Mesenchymal stem cell (in vitro differentiated cells and primary cell): ENCODE results near the gene CYP2U1.

Experiments
- DNase-seq: peaks from one replicate; pipeline ENCODE4 v3.0.0-alpha.2; 2013
- H2AFZ ChIP-seq: one replicate; pipeline ENCODE4 v1.6.1; 2013; ENCODE audit warnings: low read depth, mild to moderate bottlenecking, control low read depth, inconsistent platforms, low read length, moderate library complexity
- H2AK5ac ChIP-seq: 2 replicates; pipeline ENCODE4 v1.6.1; 2013; ENCODE audit warnings: low read length, moderate library complexity, mild to moderate bottlenecking, inconsistent platforms; ENCODE audit not compliant: severe bottlenecking
- H2BK120ac ChIP-seq: one replicate; pipeline ENCODE4 v1.6.1; 2013; ENCODE audit warnings: low read depth, mild to moderate bottlenecking, inconsistent platforms, low read length, moderate library complexity
- H2BK12ac ChIP-seq, 2 experiments: one replicate each; pipeline ENCODE4 v1.6.1; 2013; ENCODE audit warnings: inconsistent platforms in 2 of 2, low read length in 2 of 2, mild to moderate bottlenecking in 2 of 2, moderate library complexity in 2 of 2, control low read depth in 1 of 2
- H2BK15ac ChIP-seq: one replicate; pipeline ENCODE4 v1.6.1; 2013; ENCODE audit warnings: mild to moderate bottlenecking, low read depth, inconsistent platforms; ENCODE audit not compliant: poor library complexity, severe bottlenecking
- H2BK5ac ChIP-seq: 2 replicates; pipeline ENCODE4 v1.6.1; 2013; ENCODE audit warnings: low read depth, mild to moderate bottlenecking, low read length, control low read depth, inconsistent platforms; ENCODE audit not compliant: poor library complexity, severe bottlenecking
- H3K14ac ChIP-seq, 2 experiments: one replicate each; pipeline ENCODE4 v1.6.1; 2013; ENCODE audit warnings: inconsistent platforms in 2 of 2, low read length in 2 of 2, control low read depth in 1 of 2, mild to moderate bottlenecking in 1 of 2, moderate library complexity in 1 of 2
- H3K18ac ChIP-seq, 2 experiments: one replicate each; pipeline ENCODE4 v1.6.1; 2013; ENCODE audit warnings: inconsistent platforms in 2 of 2, low read length in 2 of 2, control low read depth in 1 of 2, low read depth in 1 of 2, mild to moderate bottlenecking in 1 of 2
- H3K23ac ChIP-seq, 2 experiments: one replicate each; pipeline ENCODE4 v1.6.1; 2013; ENCODE audit warnings: inconsistent platforms in 2 of 2, low read length in 2 of 2, mild to moderate bottlenecking in 2 of 2, moderate library complexity in 2 of 2, control low read depth in 1 of 2
- H3K27ac ChIP-seq: 2 replicates; pipeline ENCODE4 v1.5.1; 2013; ENCODE audit warnings: mild to moderate bottlenecking, moderate library complexity, low read length, control low read depth, inconsistent platforms; ENCODE audit not compliant: poor library complexity, severe bottlenecking
- H3K27me3 ChIP-seq, 2 experiments: 2 replicates each; pipeline versions ENCODE4 v1.6.1 to v1.7.0; 2013; ENCODE audit warnings: low read length in 2 of 2, mild to moderate bottlenecking in 2 of 2, moderate library complexity in 2 of 2, control low read depth in 1 of 2, inconsistent platforms in 1 of 2; ENCODE audit not compliant: control insufficient read depth in 1 of 2, insufficient read depth in 1 of 2
- H3K36me3 ChIP-seq, 2 experiments: 2 replicates each; pipeline versions ENCODE4 v1.6.1 to v1.7.0; 2013; ENCODE audit warnings: low read length in 2 of 2, control low read depth in 1 of 2, inconsistent platforms in 1 of 2, low read depth in 1 of 2, mild to moderate bottlenecking in 1 of 2; ENCODE audit not compliant: insufficient read depth in 2 of 2, control insufficient read depth in 1 of 2
- H3K4ac ChIP-seq, 2 experiments: one replicate each; pipeline ENCODE4 v1.6.1; 2013; ENCODE audit warnings: inconsistent platforms in 2 of 2, low read length in 2 of 2, mild to moderate bottlenecking in 2 of 2, moderate library complexity in 2 of 2, control low read depth in 1 of 2, low read depth in 1 of 2
- H3K4me1 ChIP-seq: 2 replicates; pipeline ENCODE4 v1.6.1; 2013; ENCODE audit warnings: low read depth, low read length, control low read depth; ENCODE audit not compliant: control insufficient read depth, insufficient read depth
- H3K4me2 ChIP-seq: 2 replicates; pipeline ENCODE4 v1.6.1; 2013; ENCODE audit warnings: low read length, mild to moderate bottlenecking, inconsistent platforms; ENCODE audit not compliant: poor library complexity, severe bottlenecking
- H3K4me3 ChIP-seq, 2 experiments: 2 replicates each; pipeline versions ENCODE4 v1.5.1 to v1.7.0; 2013; ENCODE audit warnings: low read length in 2 of 2, mild to moderate bottlenecking in 2 of 2, control low read depth in 1 of 2, low read depth in 1 of 2; ENCODE audit not compliant: insufficient read depth in 1 of 2
- H3K79me1 ChIP-seq: replicated peaks from 2 replicates; pipeline ENCODE4 v1.6.1; 2013; ENCODE audit warnings: mild to moderate bottlenecking, control low read depth, low read length, inconsistent platforms; ENCODE audit not compliant: poor library complexity, severe bottlenecking
- H3K9ac ChIP-seq: 2 replicates; pipeline ENCODE4 v1.7.0; 2013; ENCODE audit warnings: mild to moderate bottlenecking, low read length, moderate library complexity
- H3K9me3 ChIP-seq: 2 replicates; pipeline ENCODE4 v1.7.0; 2013; ENCODE audit warnings: mild to moderate bottlenecking, low read length; ENCODE audit not compliant: control insufficient read depth
- H4K8ac ChIP-seq: one replicate; pipeline ENCODE4 v1.6.1; 2013; ENCODE audit warnings: inconsistent platforms, mild to moderate bottlenecking, low read length, moderate library complexity
- H4K91ac ChIP-seq: one replicate; pipeline ENCODE4 v1.6.1; 2013; ENCODE audit warnings: mild to moderate bottlenecking, low read length, inconsistent platforms
- whole genome bisulfite sequencing: methylation state at CpG from one replicate; pipeline ENCODE4 v1.1.7; 2013; ENCODE audit warnings: mixed read lengths; 5-methylcytosine and 5-hydroxymethylcytosine counted together

The CYP2U1 gene

GRCh38 chr4:107989537-107990386, 58.4 kb downstream of the CYP2U1 start, which contains the start of gene HADH:
HADH (plus strand) TSS chr4:107989889; CDS start chr4:107989933, 44 bp downstream.
- peak within 1 kb of the TSS in 1 of 2 experiments; percentile 42 for H3K23ac ChIP-seq
- under 1% methylated on average over 78 of the region's 78 CpGs for whole genome bisulfite sequencing
- no peak within 1 kb of the TSS for H3K27ac ChIP-seq
- peak within 1 kb of the TSS; percentile 81 for H4K8ac ChIP-seq
- DNase-seq: peak; percentile 92
- no peak within 1 kb of the TSS for H2AK5ac ChIP-seq
- no peaks in the 10 kb centered on the region for H3K9me3 ChIP-seq
- H2BK120ac ChIP-seq: peak within 1 kb of the TSS; percentile 78
- peaks cover 12% of the 10 kb centered on the region for H3K79me1 ChIP-seq
- H2BK15ac ChIP-seq: peak within 1 kb of the TSS; percentile 73
- peak within 1 kb of the TSS; percentile 80 for H3K4me2 ChIP-seq
- peaks cover 2% of the 10 kb centered on the region for H3K4me1 ChIP-seq
- H3K14ac ChIP-seq: peak within 1 kb of the TSS in 1 of 2 experiments; percentile 72
- H2BK5ac ChIP-seq: no peak within 1 kb of the TSS
- peak within 1 kb of the TSS in 1 of 2 experiments; percentile 32 for H2BK12ac ChIP-seq
- H2AFZ ChIP-seq: peak within 1 kb of the TSS; percentile 90
- no peaks in the 10 kb centered on the region for H3K27me3 ChIP-seq
- peak within 1 kb of the TSS; percentile 92 for H3K9ac ChIP-seq
- peak within 1 kb of the TSS; percentile 71 for H4K91ac ChIP-seq
- H3K4ac ChIP-seq: peak within 1 kb of the TSS; percentile 5 to 10
- H3K18ac ChIP-seq: peak within 1 kb of the TSS; percentile 83 to 96
- H3K4me3 ChIP-seq: peak within 1 kb of the TSS; percentile 85 to 86
- H3K36me3 ChIP-seq: no peaks in the 10 kb centered on the region

GRCh38 chr4:107991945-107992630, 60.7 kb downstream of the CYP2U1 start:
- no peak overlapping the region for H3K14ac ChIP-seq
- H3K4me1 ChIP-seq: peaks cover 2% of the 10 kb centered on the region
- H4K8ac ChIP-seq: no peak overlapping the region
- no peak overlapping the region for H2AK5ac ChIP-seq
- no peak overlapping the region for H3K4ac ChIP-seq
- WGBS: 79% methylated on average over 3 of the region's 3 CpGs
- H2AFZ ChIP-seq: no peak overlapping the region
- H3K9ac ChIP-seq: peak overlapping the region; percentile 92
- no peak overlapping the region for H3K27ac ChIP-seq
- no peaks in the 10 kb centered on the region for H3K9me3 ChIP-seq
- H3K18ac ChIP-seq: no peak overlapping the region
- H3K79me1 ChIP-seq: peaks cover 27% of the 10 kb centered on the region
- no peak overlapping the region for H2BK15ac ChIP-seq
- H2BK5ac ChIP-seq: no peak overlapping the region
- no peaks in the 10 kb centered on the region for H3K36me3 ChIP-seq
- no peak overlapping the region for H3K4me2 ChIP-seq
- peak; percentile 37 for DNase-seq
- H2BK120ac ChIP-seq: no peak overlapping the region
- H3K4me3 ChIP-seq: peak overlapping the region in 1 of 2 experiments; percentile 86
- H3K23ac ChIP-seq: no peak overlapping the region
- H3K27me3 ChIP-seq: no peaks in the 10 kb centered on the region
- H2BK12ac ChIP-seq: no peak overlapping the region
- H4K91ac ChIP-seq: no peak overlapping the region

- Histone ChIP-seq H3K9ac (no peak overlapping the region), H4K8ac (no peak overlapping the region), H2BK12ac (no peak overlapping the region), H3K18ac (no peak overlapping the region), H3K4me1 (peaks cover 2% of the 10 kb centered on the region), H3K9me3 (no peaks in the 10 kb centered on the region), H3K36me3 (peaks cover 0 to 4% of the 10 kb centered on the region in 2 experiments), H3K27me3 (no peaks in the 10 kb centered on the region), H3K79me1 (peaks cover 38% of the 10 kb centered on the region), H3K4me3 (no peak overlapping the region), H2AK5ac (no peak overlapping the region), H2AFZ (no peak overlapping the region), H3K14ac (no peak overlapping the region), H3K27ac (no peak overlapping the region), H2BK120ac (no peak overlapping the region), H4K91ac (no peak overlapping the region), H2BK5ac (no peak overlapping the region), H2BK15ac (no peak overlapping the region), H3K4ac (no peak overlapping the region), H3K4me2 (no peak overlapping the region), H3K23ac (no peak overlapping the region)
- WGBS: 87% methylated on average over 3 of the region's 3 CpGs
- DNase-seq: no peak
These were observed 62.6 kb downstream of the CYP2U1 start for GRCh38 chr4:107993969-107994368.

- Histone ChIP-seq H3K4me2 (no peak overlapping the region), H2BK15ac (no peak overlapping the region), H3K4me1 (peaks cover 2% of the 10 kb centered on the region), H4K91ac (no peak overlapping the region), H3K9me3 (no peaks in the 10 kb centered on the region), H2AFZ (no peak overlapping the region), H2BK5ac (no peak overlapping the region), H3K36me3 (peaks cover 0 to 4% of the 10 kb centered on the region in 2 experiments), H2BK120ac (no peak overlapping the region), H3K18ac (peak overlapping the region in 1 of 2 experiments; percentile 49), H2AK5ac (no peak overlapping the region), H2BK12ac (peak overlapping the region in 1 of 2 experiments; percentile 19), H3K4me3 (no peak overlapping the region), H3K79me1 (peaks cover 39% of the 10 kb centered on the region), H3K27me3 (no peaks in the 10 kb centered on the region), H3K23ac (no peak overlapping the region), H4K8ac (no peak overlapping the region), H3K14ac (no peak overlapping the region), H3K4ac (no peak overlapping the region), H3K9ac (no peak overlapping the region), H3K27ac (no peak overlapping the region)
- no peak for DNase-seq
These were observed 63.5 kb downstream of the CYP2U1 start for GRCh38 chr4:107994894-107995293.
